ENCODE data around the gene KAT6B. TPM values are rescaled to one million over a fixed set of nuclear protein-coding genes. Genes with fewer than 3 reads are reported as not detected.

The KAT6B gene
- total RNA-seq, 2 donors from 2014 or later: 25.3 to 39.1 TPM

DNA sequence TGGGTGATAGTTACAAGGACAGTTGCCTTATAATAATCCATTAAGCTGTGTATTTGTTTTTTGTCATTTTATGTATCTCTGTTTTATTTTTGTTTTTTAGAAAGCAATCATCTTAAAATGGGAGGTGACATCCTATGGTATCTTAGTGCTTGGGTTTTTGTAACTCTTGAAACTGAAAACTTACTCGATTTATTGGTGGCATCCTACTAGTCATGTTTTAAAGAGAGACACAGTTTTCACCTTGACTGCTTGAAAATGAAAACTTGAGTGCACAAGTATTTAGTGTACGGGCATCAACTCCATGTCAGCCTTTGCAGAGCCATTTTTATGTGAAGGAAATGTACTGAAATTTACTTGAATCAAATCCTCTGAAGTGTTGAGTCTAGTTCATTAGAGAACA, 181.2 kb downstream of the KAT6B start:
- Histone ChIP-seq H3K27me3 (ENCODE audit: control insufficient read depth, insufficient read depth, low read length, poor library complexity, severe bottlenecking) (no peaks in the 10 kb centered on the region), H3K9ac (ENCODE audit: extremely low read depth, low read length, poor library complexity, severe bottlenecking) (no peak overlapping the region), H3K36me3 (ENCODE audit: control insufficient read depth, insufficient read depth, low read length) (no peaks in the 10 kb centered on the region), H3K4me1 (ENCODE audit: control insufficient read depth, insufficient read depth, low read length) (no peaks in the 10 kb centered on the region), H3K27ac (ENCODE audit: low read depth, low read length) (no peak overlapping the region), H3K4me3 (ENCODE audit: low read length) (no peak overlapping the region), H3K9me3 (ENCODE audit: control insufficient read depth, low read length) (no peaks in the 10 kb centered on the region)
- H3K9me3 Mint-ChIP-seq: no peaks in the 10 kb centered on the region
- DNase-seq: no peak
- no peaks in the 10 kb centered on the region for H3K4me1 Mint-ChIP-seq
- no peaks in the 10 kb centered on the region for H3K27me3 Mint-ChIP-seq (ENCODE audit: insufficient read depth)
- TF ChIP-seq, protein P1, sequence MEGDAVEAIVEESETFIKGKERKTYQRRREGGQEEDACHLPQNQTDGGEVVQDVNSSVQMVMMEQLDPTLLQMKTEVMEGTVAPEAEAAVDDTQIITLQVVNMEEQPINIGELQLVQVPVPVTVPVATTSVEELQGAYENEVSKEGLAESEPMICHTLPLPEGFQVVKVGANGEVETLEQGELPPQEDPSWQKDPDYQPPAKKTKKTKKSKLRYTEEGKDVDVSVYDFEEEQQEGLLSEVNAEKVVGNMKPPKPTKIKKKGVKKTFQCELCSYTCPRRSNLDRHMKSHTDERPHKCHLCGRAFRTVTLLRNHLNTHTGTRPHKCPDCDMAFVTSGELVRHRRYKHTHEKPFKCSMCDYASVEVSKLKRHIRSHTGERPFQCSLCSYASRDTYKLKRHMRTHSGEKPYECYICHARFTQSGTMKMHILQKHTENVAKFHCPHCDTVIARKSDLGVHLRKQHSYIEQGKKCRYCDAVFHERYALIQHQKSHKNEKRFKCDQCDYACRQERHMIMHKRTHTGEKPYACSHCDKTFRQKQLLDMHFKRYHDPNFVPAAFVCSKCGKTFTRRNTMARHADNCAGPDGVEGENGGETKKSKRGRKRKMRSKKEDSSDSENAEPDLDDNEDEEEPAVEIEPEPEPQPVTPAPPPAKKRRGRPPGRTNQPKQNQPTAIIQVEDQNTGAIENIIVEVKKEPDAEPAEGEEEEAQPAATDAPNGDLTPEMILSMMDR (conservative IDR thresholded peaks at IDR 0.05): no peak
- H3K27ac Mint-ChIP-seq: no peak overlapping the region
- peaks cover 9% of the 10 kb centered on the region for H3K36me3 Mint-ChIP-seq (ENCODE audit: low read depth)
- no peak overlapping the region for H3K4me3 Mint-ChIP-seq
- WGBS, 2 experiments (ENCODE audit: insufficient coverage in 1 of 2, insufficient read length in 1 of 2): 97 to 100% methylated on average over 1 to 2 of the region's 2 CpGs

DNA sequence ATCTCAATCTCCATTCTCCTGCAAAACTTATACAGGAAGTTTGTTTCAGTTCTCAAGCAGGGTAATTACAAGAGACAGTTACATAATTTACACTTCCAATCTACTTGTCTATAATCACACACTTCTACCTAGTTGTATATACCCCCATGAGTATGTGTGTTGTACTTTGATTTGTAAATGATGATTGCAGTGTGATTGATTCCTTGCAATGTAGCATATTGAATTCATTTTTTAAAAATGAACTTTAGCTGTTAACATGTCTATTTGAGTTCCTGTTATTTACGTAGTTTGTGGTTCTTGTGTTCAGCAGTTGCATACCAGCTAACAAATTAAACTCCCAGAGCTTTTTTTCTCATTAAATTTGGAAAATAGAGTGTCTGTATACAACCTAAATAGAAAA, 182.6 kb downstream of the KAT6B start:
- H3K27ac Mint-ChIP-seq: no peak overlapping the region

DNA sequence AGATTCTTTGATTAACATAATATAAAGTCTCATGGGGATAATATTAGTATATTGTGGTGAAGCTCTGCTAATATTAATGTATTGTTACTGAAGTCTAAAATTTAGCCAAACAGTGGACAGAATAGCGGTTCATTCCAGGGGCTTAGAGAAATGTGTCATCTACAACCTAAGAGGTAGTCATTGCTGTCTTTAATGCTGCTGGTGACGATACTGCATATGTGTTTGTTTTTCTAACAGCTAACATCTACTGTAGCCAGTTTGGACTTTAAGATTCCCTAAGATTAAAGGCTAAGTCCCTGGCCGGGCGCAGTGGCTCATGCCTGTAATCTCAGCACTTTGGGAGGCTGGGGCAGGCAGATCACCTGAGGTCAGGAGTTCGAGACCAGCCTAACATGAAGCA, 183.0 kb downstream of the KAT6B start:
- WGBS, 2 experiments (ENCODE audit: insufficient coverage in 1 of 2, insufficient read length in 1 of 2): 96 to 100% methylated on average over 4 to 5 of the region's 5 CpGs
- no peak overlapping the region for H3K27ac ChIP-seq (ENCODE audit: low read depth, low read length)
- Mint-ChIP-seq H3K36me3 (ENCODE audit: low read depth) (peaks cover 9% of the 10 kb centered on the region), H3K27ac (no peak overlapping the region), H3K9me3 (no peaks in the 10 kb centered on the region), H3K4me3 (no peak overlapping the region), H3K27me3 (ENCODE audit: insufficient read depth) (no peaks in the 10 kb centered on the region), H3K4me1 (no peaks in the 10 kb centered on the region)
- H3K9ac ChIP-seq (ENCODE audit: extremely low read depth, low read length, poor library complexity, severe bottlenecking): no peak overlapping the region
- no peaks in the 10 kb centered on the region for H3K4me1 ChIP-seq (ENCODE audit: control insufficient read depth, insufficient read depth, low read length)
- H3K27me3 ChIP-seq (ENCODE audit: control insufficient read depth, insufficient read depth, low read length, poor library complexity, severe bottlenecking): no peaks in the 10 kb centered on the region
- no peaks in the 10 kb centered on the region for H3K36me3 ChIP-seq (ENCODE audit: control insufficient read depth, insufficient read depth, low read length)
- DNase-seq: no peak
- TF ChIP-seq, protein P1 (conservative IDR thresholded peaks at IDR 0.05): no peak
- H3K9me3 ChIP-seq (ENCODE audit: control insufficient read depth, low read length): no peaks in the 10 kb centered on the region
- H3K4me3 ChIP-seq (ENCODE audit: low read length): no peak overlapping the region

More for the DNA sequence above, 182.6 kb downstream of the KAT6B start:
- peaks cover 9% of the 10 kb centered on the region for H3K36me3 Mint-ChIP-seq (ENCODE audit: low read depth)
- H3K4me1 ChIP-seq (ENCODE audit: control insufficient read depth, insufficient read depth, low read length): no peaks in the 10 kb centered on the region
- no peak overlapping the region for H3K9ac ChIP-seq (ENCODE audit: extremely low read depth, low read length, poor library complexity, severe bottlenecking)
- H3K4me1 Mint-ChIP-seq: no peaks in the 10 kb centered on the region
- TF ChIP-seq, protein P1 (conservative IDR thresholded peaks at IDR 0.05): no peak
- H3K27me3 ChIP-seq (ENCODE audit: control insufficient read depth, insufficient read depth, low read length, poor library complexity, severe bottlenecking): no peaks in the 10 kb centered on the region
- 100% methylated on average over 1 of the region's 1 CpG; no CpG with 5 or more reads in 1 of the 2 experiments for WGBS, 2 experiments (ENCODE audit: insufficient coverage in 1 of 2, insufficient read length in 1 of 2)
- no peaks in the 10 kb centered on the region for H3K36me3 ChIP-seq (ENCODE audit: control insufficient read depth, insufficient read depth, low read length)
- no peak overlapping the region for H3K4me3 ChIP-seq (ENCODE audit: low read length)
- no peaks in the 10 kb centered on the region for H3K27me3 Mint-ChIP-seq (ENCODE audit: insufficient read depth)
- no peaks in the 10 kb centered on the region for H3K9me3 ChIP-seq (ENCODE audit: control insufficient read depth, low read length)
- no peaks in the 10 kb centered on the region for H3K9me3 Mint-ChIP-seq
- H3K27ac ChIP-seq (ENCODE audit: low read depth, low read length): no peak overlapping the region
- DNase-seq: no peak
- no peak overlapping the region for H3K4me3 Mint-ChIP-seq

Data from endodermal cell (in vitro differentiated cells).